A549 (cell line): ENCODE results near the gene TUBA4B.

Experiments used
- CEBPB ChIP-seq, 2 experiments: fragments of >200 bp in 1 of 2; sonication (Bioruptor Twin) in 1 of 2; formaldehyde crosslinking in 1 of 2; IDR thresholded peaks; 2 replicates each; pipeline ENCODE4 v1.6.1; 2012 to 2016
- CHD2 ChIP-seq: fragments of 150-350 bp; IDR thresholded peaks from 2 replicates; pipeline ENCODE4 v1.6.1; 2014; ENCODE audit warnings: low read length; ENCODE audit not compliant: partially characterized antibody
- EHMT2 ChIP-seq: fragments of 200-600 bp; sonication (generic); IDR thresholded peaks from 2 replicates; pipeline ENCODE4 v1.6.1; 2016; ENCODE audit warnings: antibody characterized with exemption, low read depth, mild to moderate bottlenecking, moderate library complexity
- GATA3 ChIP-seq: IDR thresholded peaks from 2 replicates; pipeline ENCODE4 v1.6.1; 2012; ENCODE audit warnings: borderline replicate concordance
- JUN ChIP-seq, 2 experiments: fragments of >200 bp; sonication (Bioruptor Twin); formaldehyde crosslinking; IDR thresholded peaks; 2 replicates in 1 of 2; 3 replicates in 1 of 2; pipeline ENCODE4 v1.6.1; 2016 to 2017
- POLR2A ChIP-seq: IDR thresholded peaks from 2 replicates; pipeline ENCODE4 v1.6.1; 2012; ENCODE audit warnings: mild to moderate bottlenecking, low read length
- RAD21 ChIP-seq, 2 experiments: fragments of >200 bp in 1 of 2; sonication (Bioruptor Twin) in 1 of 2; formaldehyde crosslinking in 1 of 2; IDR thresholded peaks in 1 of 2; conservative IDR thresholded peaks in 1 of 2; 2 replicates in 1 of 2; 3 replicates in 1 of 2; pipeline ENCODE4 v1.6.1; 2012 to 2018; ENCODE audit warnings: inconsistent platforms in 1 of 2
- RARB ChIP-seq: fragments of 250-450 bp; sonication (Bioruptor Pico); IDR thresholded peaks from 2 replicates; pipeline ENCODE4 v1.8.0; 2021; ENCODE audit warnings: mild to moderate bottlenecking, moderate library complexity
- TF ChIP-seq, protein P1 (sequence below): fragments of >200 bp; sonication (Bioruptor Twin); formaldehyde crosslinking; IDR thresholded peaks from 3 replicates; pipeline ENCODE4 v1.5.1; 2016

DNA sequence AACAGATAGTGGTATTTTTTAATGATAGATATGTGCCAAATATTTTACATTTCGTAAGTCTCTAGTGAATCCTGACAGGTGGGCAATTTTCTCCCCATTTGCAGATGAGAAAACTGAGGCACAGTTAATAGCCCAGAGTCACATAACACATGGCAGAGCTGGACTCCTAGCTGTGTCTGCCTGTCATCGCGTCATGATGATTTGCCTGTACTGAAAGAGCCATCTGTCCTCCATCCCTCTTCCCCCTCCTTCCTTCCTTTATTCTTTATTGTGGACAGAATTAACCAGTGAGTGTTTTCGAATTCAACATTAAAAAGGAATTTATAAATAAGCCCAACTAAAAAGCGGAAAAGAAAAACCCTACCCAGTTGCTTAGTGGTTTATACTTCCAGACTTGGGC is 29.3 kb downstream of the TUBA4B start:
- TF ChIP-seq CHD2: no peak
- TF ChIP-seq RAD21 (conservative IDR thresholded peaks at IDR 0.05 in 1 of 2, IDR thresholded peaks at IDR 0.05 in 1 of 2): no peak
- TF ChIP-seq, protein P1, sequence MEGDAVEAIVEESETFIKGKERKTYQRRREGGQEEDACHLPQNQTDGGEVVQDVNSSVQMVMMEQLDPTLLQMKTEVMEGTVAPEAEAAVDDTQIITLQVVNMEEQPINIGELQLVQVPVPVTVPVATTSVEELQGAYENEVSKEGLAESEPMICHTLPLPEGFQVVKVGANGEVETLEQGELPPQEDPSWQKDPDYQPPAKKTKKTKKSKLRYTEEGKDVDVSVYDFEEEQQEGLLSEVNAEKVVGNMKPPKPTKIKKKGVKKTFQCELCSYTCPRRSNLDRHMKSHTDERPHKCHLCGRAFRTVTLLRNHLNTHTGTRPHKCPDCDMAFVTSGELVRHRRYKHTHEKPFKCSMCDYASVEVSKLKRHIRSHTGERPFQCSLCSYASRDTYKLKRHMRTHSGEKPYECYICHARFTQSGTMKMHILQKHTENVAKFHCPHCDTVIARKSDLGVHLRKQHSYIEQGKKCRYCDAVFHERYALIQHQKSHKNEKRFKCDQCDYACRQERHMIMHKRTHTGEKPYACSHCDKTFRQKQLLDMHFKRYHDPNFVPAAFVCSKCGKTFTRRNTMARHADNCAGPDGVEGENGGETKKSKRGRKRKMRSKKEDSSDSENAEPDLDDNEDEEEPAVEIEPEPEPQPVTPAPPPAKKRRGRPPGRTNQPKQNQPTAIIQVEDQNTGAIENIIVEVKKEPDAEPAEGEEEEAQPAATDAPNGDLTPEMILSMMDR: no peak
- no peak for TF ChIP-seq CEBPB (IDR thresholded peaks at IDR 0.05)
- TF ChIP-seq JUN (IDR thresholded peaks at IDR 0.05): no peak
- no peak for TF ChIP-seq EHMT2
- TF ChIP-seq GATA3: no peak
- TF ChIP-seq RARB (CRISPR knock-in tag): no peak
- no peak for TF ChIP-seq POLR2A
